Spleen (tissue), 11 donors: ENCODE data around the gene AP5M1. TPM values are rescaled to one million over a fixed set of nuclear protein-coding genes. Genes with fewer than 3 reads are reported as not detected.
"Not testable (repeated sequence)": the region's sequence is repeated elsewhere in the genome, so short reads cannot be mapped to it uniquely, and the experiment has no call there.

Source experiments
- DNase-seq: peaks from one replicate; pipeline ENCODE4 v3.0.0-alpha.2; 2020
- H3K27ac ChIP-seq, 8 donors: fragments of 200-600 bp; sonication (generic) in 7 of 8; 1 replicate in 4 of 8; 2 replicates in 4 of 8; pipeline versions ENCODE4 v1.5.0 to v1.8.0; 2016 to 2021; ENCODE audit warnings: inconsistent platforms in 4 of 8, mild to moderate bottlenecking in 4 of 8, moderate library complexity in 1 of 8
- H3K27me3 ChIP-seq, 7 donors: fragments of 200-600 bp; sonication (generic) in 6 of 7; replicated peaks in 1 of 7; 1 replicate in 4 of 7; 2 replicates in 3 of 7; pipeline versions ENCODE4 v1.5.0 to v1.8.0; 2016 to 2021; ENCODE audit warnings: inconsistent platforms in 3 of 7, mild to moderate bottlenecking in 1 of 7
- H3K36me3 ChIP-seq, 6 donors: fragments of 200-600 bp; sonication (generic) in 5 of 6; 1 replicate in 4 of 6; 2 replicates in 2 of 6; pipeline versions ENCODE4 v1.5.0 to v1.8.0; 2016 to 2021; ENCODE audit warnings: inconsistent platforms in 2 of 6
- H3K4me1 ChIP-seq, 6 donors: fragments of 200-600 bp; sonication (generic) in 5 of 6; 1 replicate in 3 of 6; 2 replicates in 3 of 6; pipeline versions ENCODE4 v1.5.0 to v1.8.0; 2016 to 2021; ENCODE audit warnings: inconsistent platforms in 3 of 6
- H3K4me3 ChIP-seq, 8 donors: fragments of 200-600 bp; sonication (generic) in 7 of 8; 1 replicate in 4 of 8; 2 replicates in 4 of 8; pipeline versions ENCODE4 v1.5.0 to v1.8.0; 2016 to 2021; ENCODE audit warnings: inconsistent platforms in 4 of 8, mild to moderate bottlenecking in 4 of 8, moderate library complexity in 2 of 8
- H3K9me3 ChIP-seq, 8 donors: fragments of 200-600 bp; sonication (generic) in 7 of 8; 1 replicate in 4 of 8; 2 replicates in 4 of 8; pipeline versions ENCODE4 v1.5.0 to v1.8.0; 2016 to 2021; ENCODE audit warnings: inconsistent platforms in 4 of 8
- CTCF ChIP-seq, 11 experiments: fragments of 200-600 bp in 7 of 11; fragments of 450-650 bp in 4 of 11; sonication (generic) in 4 of 11; IDR thresholded peaks in 8 of 11; conservative IDR thresholded peaks in 3 of 11; 1 replicate in 7 of 11; 2 replicates in 4 of 11; pipeline versions ENCODE4 v1.4.0 to v1.8.0; 2016 to 2021; ENCODE audit warnings: antibody characterized with exemption in 11 of 11, inconsistent platforms in 4 of 11, mild to moderate bottlenecking in 1 of 11
- POLR2A ChIP-seq, 3 donors: fragments of 450-650 bp; IDR thresholded peaks; one replicate each; pipeline ENCODE4 v1.5.1; 2017; ENCODE audit warnings: antibody characterized with exemption in 3 of 3, mild to moderate bottlenecking in 1 of 3
- POLR2AphosphoS5 ChIP-seq, 3 donors: sonication (generic); formaldehyde crosslinking; IDR thresholded peaks; one replicate each; pipeline ENCODE4 v1.5.1; 2017; ENCODE audit warnings: antibody characterized with exemption in 3 of 3
- WGBS, 5 donors: extraction: QIAGEN DNeasy Blood & Tissue Kit in 3 of 5; methylation state at CpG; one replicate each; pipeline versions ENCODE4 v1.1.5 to v1.1.7; 2013 to 2018; 5-methylcytosine and 5-hydroxymethylcytosine counted together
- intact Hi-C: fragments of 100-400 bp; cut with DNase I; formaldehyde crosslinking; loops from one replicate; pipeline ENCODE4 v1.15.0; 2023; ENCODE audit warnings: low total_unique reads
- polyA plus RNA-seq, 3 donors: library from polyadenylated mRNA; stranded (reverse); fragments of 200-250 nt; gene quantifications; one replicate each; pipeline ENCODE4 v1.2.1, GENCODE V29; 2013
- total RNA-seq, 7 donors: library from RNA; depleted of rRNA in 3 of 7; stranded (reverse); fragments of >200 nt in 3 of 7; fragmentation: NEBNext Ultra II Directional in 4 of 7; extraction: Animal tissue kit (Norgen Biotek cat#: 25700) in 4 of 7; gene quantifications; one replicate each; pipeline versions ENCODE4 v1.1.0 to v1.2.1, GENCODE V29; 2016 to 2021
- donor health status: healthy with polysubstance abuse.
- donor health status: DM: no; HTN: no; CAD: no; lungs with moderate emphysema.
- donor health status: DM: no; HTN: no; CAD: no.
- donor health status: Bipolar disorder and iron deficiency.
- donor health status: healthy.
- donor health status: DM: no; HTN: no; CAD: no.
- donor health status: DM: yes; HTN: yes; CAD: no.

AP5M1 gene
- total and polyA plus RNA-seq, 10 donors = 6.1 to 47.9 (median 39.9) TPM

GRCh38 chr14:57246933-57247657 is 21.7 kb upstream of the AP5M1 start:
- WGBS, 5 donors = 64 to 75% (median 67%) methylated on average over 2 of the region's 2 CpGs
- Histone ChIP-seq H3K9me3 (no peaks in the 10 kb centered on the region), H3K36me3 (peaks cover 0 to 54% (median 1%) of the 10 kb centered on the region in 6 donors), H3K4me1 (peaks cover 0 to 26% (median 6%) of the 10 kb centered on the region in 6 donors), H3K27ac (no peak overlapping the region), H3K27me3 (no peaks in the 10 kb centered on the region), H3K4me3 (no peak overlapping the region)
- DNase-seq = no peak
- no peak for TF ChIP-seq POLR2A (IDR thresholded peaks at IDR 0.05)
- no peak for TF ChIP-seq CTCF (IDR thresholded peaks at IDR 0.05 in 8 of 11, conservative IDR thresholded peaks at IDR 0.05 in 3 of 11)
- TF ChIP-seq POLR2AphosphoS5 (IDR thresholded peaks at IDR 0.05) = no peak
- intact Hi-C loops = no loop called here

GRCh38 chr14:57254884-57255283 is 13.9 kb upstream of the AP5M1 start:
- H3K27ac ChIP-seq = no peak overlapping the region
- no peak overlapping the region for H3K4me3 ChIP-seq
- DNase-seq = no peak
- H3K36me3 ChIP-seq = peaks cover 0 to 17% (median 0%) of the 10 kb centered on the region in 6 donors
- peaks cover 0 to 49% (median 11%) of the 10 kb centered on the region in 6 donors for H3K4me1 ChIP-seq
- H3K27me3 ChIP-seq = no peaks in the 10 kb centered on the region
- H3K9me3 ChIP-seq = peaks cover 0 to 7% (median 5%) of the 10 kb centered on the region in 8 donors
- no peak for TF ChIP-seq POLR2A (IDR thresholded peaks at IDR 0.05)
- no peak for TF ChIP-seq CTCF (IDR thresholded peaks at IDR 0.05 in 8 of 11, conservative IDR thresholded peaks at IDR 0.05 in 3 of 11)
- TF ChIP-seq POLR2AphosphoS5 (IDR thresholded peaks at IDR 0.05) = no peak
- intact Hi-C loops = no loop called here

- peaks cover 0 to 28% (median 6%) of the 10 kb centered on the region in 6 donors for H3K4me1 ChIP-seq
- WGBS, 5 donors = 90 to 96% (median 94%) methylated on average over 2 of the region's 2 CpGs
- intact Hi-C loops, H3K9me3 ChIP-seq, DNase-seq, H3K4me3 ChIP-seq, H3K27ac ChIP-seq, H3K27me3 ChIP-seq: not testable (repeated sequence)
- peaks cover 0 to 17% (median 0%) of the 10 kb centered on the region in 6 donors for H3K36me3 ChIP-seq
Observed at GRCh38 chr14:57258221-57258620, 10.6 kb upstream of the AP5M1 start.

GRCh38 chr14:57259672-57260071 is 9.1 kb upstream of the AP5M1 start:
- H3K9me3 ChIP-seq = peaks cover 0 to 7% (median 5%) of the 10 kb centered on the region in 8 donors
- no peak for DNase-seq
- intact Hi-C loops = no loop called here
- 91 to 100% (median 95%) methylated on average over 1 of the region's 1 CpG for WGBS, 5 donors
- H3K27ac ChIP-seq = no peak overlapping the region
- peaks cover 0 to 25% (median 7%) of the 10 kb centered on the region in 6 donors for H3K4me1 ChIP-seq
- H3K4me3 ChIP-seq = no peak overlapping the region
- TF ChIP-seq POLR2A (IDR thresholded peaks at IDR 0.05) = no peak
- TF ChIP-seq POLR2AphosphoS5 (IDR thresholded peaks at IDR 0.05) = no peak
- no peak for TF ChIP-seq CTCF (IDR thresholded peaks at IDR 0.05 in 8 of 11, conservative IDR thresholded peaks at IDR 0.05 in 3 of 11)
- peaks cover 0 to 17% (median 0%) of the 10 kb centered on the region in 6 donors for H3K36me3 ChIP-seq
- H3K27me3 ChIP-seq = no peaks in the 10 kb centered on the region
